ENCODE results near the gene KDM6B. TPM values are rescaled to one million over a fixed set of nuclear protein-coding genes. Genes with fewer than 3 reads are reported as not detected.

KDM6B gene
- total RNA-seq, 1 donor from 2014 or later, result 2.9 TPM

DNA sequence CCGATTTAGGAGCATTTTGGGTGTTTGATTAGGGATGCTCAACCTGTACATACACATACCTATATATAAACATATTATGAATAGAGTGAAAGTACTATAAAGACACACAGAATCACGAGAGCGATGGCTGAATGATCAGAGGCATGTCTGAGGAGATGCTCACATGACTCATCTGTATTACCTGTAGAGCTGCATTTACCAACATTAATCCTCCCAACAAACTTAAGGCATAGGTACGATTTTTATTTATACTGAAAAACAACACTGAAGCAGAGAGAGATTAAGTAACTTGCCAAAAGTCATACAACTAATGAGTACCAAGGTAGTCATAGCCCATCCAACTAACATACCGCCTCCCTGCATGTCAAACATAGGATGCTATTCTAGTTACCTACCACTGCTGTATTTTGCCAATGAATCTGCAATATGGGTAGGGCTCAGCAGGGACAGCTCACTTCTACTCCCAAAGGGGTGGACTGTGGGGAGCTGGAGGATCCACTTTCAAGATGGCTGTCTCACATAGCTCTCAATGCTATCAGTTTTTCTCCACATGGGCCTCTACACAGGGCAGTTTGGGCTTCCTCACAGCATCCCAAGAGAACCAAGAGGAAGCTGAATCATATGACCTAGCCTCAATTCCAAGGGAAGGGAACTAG is 31.1 kb downstream of the KDM6B start:
- H3K36me3 ChIP-seq (ENCODE audit: control insufficient read depth, insufficient read depth, low read length), result no peaks in the 10 kb centered on the region
- peak; percentile 54 for DNase-seq (ENCODE audit: low read depth)
- H3K27me3 ChIP-seq (ENCODE audit: control insufficient read depth, insufficient read depth, low read length), result no peaks in the 10 kb centered on the region
- H3K4me3 ChIP-seq (ENCODE audit: low read depth, low read length), result no peak overlapping the region
- TF ChIP-seq CTCF (IDR thresholded peaks at IDR 0.05; ENCODE audit: insufficient read depth, low read length, severe bottlenecking), result no peak
- no peak for FAIRE-seq

DNA sequence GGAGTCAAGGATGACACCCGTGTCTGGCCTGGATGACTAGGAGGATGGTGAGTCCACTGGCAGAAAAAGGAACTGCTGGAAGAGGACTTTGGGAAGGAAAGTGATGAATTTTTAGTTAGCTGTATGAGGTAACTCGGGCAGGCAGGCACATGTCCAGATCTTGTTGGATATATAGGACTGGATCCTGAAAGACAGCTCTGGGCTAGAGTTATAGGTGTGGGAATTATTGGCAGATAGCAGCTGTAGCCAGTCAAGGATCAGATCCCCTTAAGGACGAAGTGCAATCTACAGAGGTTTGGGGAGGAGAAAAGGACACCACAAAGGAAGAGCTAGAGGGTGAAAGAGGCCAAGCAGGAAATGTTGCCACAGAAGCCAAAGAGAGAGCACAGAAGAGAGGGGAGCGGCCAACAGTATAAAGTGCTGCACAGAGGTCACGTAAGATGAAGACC is 33.9 kb downstream of the KDM6B start:
- FAIRE-seq (no peak), DNase-seq (ENCODE audit: low read depth) (peak; percentile 90)
- Histone ChIP-seq H3K36me3 (ENCODE audit: control insufficient read depth, insufficient read depth, low read length) (no peaks in the 10 kb centered on the region), H3K4me3 (ENCODE audit: low read depth, low read length) (no peak overlapping the region), H3K27me3 (ENCODE audit: control insufficient read depth, insufficient read depth, low read length) (no peaks in the 10 kb centered on the region)
- TF ChIP-seq CTCF (IDR thresholded peaks at IDR 0.05; ENCODE audit: insufficient read depth, low read length, severe bottlenecking), result no peak

- no peak for DNase-seq (ENCODE audit: low read depth)
These were observed 39.0 kb downstream of the KDM6B start for GRCh38 chr17:7873051-7873450.

DNA sequence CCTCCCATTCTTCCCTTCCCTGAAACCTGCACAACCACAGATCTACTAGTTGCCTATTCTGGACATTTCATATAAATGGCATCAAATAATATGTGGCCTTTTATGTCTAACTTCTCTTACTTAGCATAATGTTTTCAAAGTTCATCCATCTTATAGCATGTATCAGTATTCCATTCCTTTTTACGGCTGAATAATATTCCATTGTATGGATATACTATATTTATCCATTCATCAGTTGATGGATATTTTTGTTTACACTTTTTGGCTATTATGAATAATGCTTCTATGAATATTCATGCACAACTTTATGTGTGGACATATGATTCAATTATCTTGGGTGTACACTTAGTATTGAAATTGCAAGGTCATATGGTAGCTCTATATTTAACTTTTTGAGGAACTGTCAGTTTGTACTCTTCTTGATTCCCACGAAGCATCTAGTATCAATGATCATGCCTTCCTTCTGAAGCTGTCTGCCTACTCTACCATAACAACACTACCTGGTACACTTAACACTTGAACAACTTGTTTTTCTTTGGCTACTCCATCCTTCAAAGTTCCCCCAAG is 41.9 kb downstream of the KDM6B start:
- no peak for DNase-seq (ENCODE audit: low read depth)
- no peak for FAIRE-seq
- Histone ChIP-seq H3K36me3 (ENCODE audit: control insufficient read depth, insufficient read depth, low read length) (peaks cover 1% of the 10 kb centered on the region), H3K27me3 (ENCODE audit: control insufficient read depth, insufficient read depth, low read length) (no peaks in the 10 kb centered on the region), H3K4me3 (ENCODE audit: low read depth, low read length) (no peak overlapping the region)
- no peak for TF ChIP-seq CTCF (IDR thresholded peaks at IDR 0.05; ENCODE audit: insufficient read depth, low read length, severe bottlenecking)

More at GRCh38 chr17:7873051-7873450, 39.0 kb downstream of the KDM6B start:
- Histone ChIP-seq H3K27me3 (ENCODE audit: control insufficient read depth, insufficient read depth, low read length) (no peaks in the 10 kb centered on the region), H3K36me3 (ENCODE audit: control insufficient read depth, insufficient read depth, low read length) (no peaks in the 10 kb centered on the region), H3K4me3 (ENCODE audit: low read depth, low read length) (no peak overlapping the region)
- TF ChIP-seq CTCF (IDR thresholded peaks at IDR 0.05; ENCODE audit: insufficient read depth, low read length, severe bottlenecking), result no peak
- FAIRE-seq, result no peak

DNA sequence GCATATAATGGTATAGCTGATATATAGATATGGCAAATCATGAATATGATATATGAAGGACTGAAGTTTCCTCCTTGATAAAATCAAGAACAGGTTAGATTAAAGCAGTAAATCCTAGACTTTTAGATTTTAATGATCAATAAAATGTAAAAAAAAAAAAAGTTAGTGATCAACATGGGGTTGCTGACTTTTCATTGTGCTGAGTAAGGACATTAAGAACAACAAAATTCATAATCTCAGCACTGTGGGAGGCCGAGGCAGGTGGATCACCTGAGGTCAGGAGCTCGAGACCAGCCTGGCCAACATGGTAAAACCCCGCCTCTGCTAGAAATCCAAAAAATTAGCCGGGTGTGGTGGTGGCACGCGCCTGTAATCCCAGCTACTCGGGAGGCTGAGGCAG is 44.2 kb downstream of the KDM6B start:
- FAIRE-seq, result no peak

More for the DNA sequence above, 44.2 kb downstream of the KDM6B start:
- Histone ChIP-seq H3K4me3 (ENCODE audit: low read depth, low read length) (no peak overlapping the region), H3K36me3 (ENCODE audit: control insufficient read depth, insufficient read depth, low read length) (peaks cover 1% of the 10 kb centered on the region), H3K27me3 (ENCODE audit: control insufficient read depth, insufficient read depth, low read length) (no peaks in the 10 kb centered on the region)
- TF ChIP-seq CTCF (IDR thresholded peaks at IDR 0.05; ENCODE audit: insufficient read depth, low read length, severe bottlenecking), result no peak
- no peak for DNase-seq (ENCODE audit: low read depth)
